Measurements from ENCODE around the gene MYRIP.

GRCh38 chr3:40079847-40080240, 270.4 kb downstream of the MYRIP start:
- no peak for TF ChIP-seq CTCF (IDR thresholded peaks at IDR 0.05; ENCODE audit: low read depth, low read length, missing input control)
- TF ChIP-seq RAD21 (IDR thresholded peaks at IDR 0.05) = no peak
- no peak for TF ChIP-seq SP1 (IDR thresholded peaks at IDR 0.05)
- no peak for TF ChIP-seq GABPA (IDR thresholded peaks at IDR 0.05 in 1 of 2, conservative IDR thresholded peaks at IDR 0.05 in 1 of 2)
- TF ChIP-seq MAX (IDR thresholded peaks at IDR 0.05) = no peak

All from liver (tissue), 3 donors.